Activated naive CD8-positive, alpha-beta T cell treated with anti-CD3 and anti-CD28 coated beads, Interleukin-2, amount 50 U/mL, for 16 hours (primary cell): ENCODE data around the gene YJEFN3.
A peak's percentile ranks its signal among the peaks of the same experiment; 100 is the strongest.

Experiments used
- DNase-seq: peaks from one replicate; pipeline ENCODE4 v3.0.0-alpha.2; 2020; ENCODE audit warnings: low read depth, low spot score

Gene YJEFN3

GRCh38 chr19:19528721-19529490 lies at the start of gene YJEFN3:
Gene YJEFN3 (plus strand): TSS chr19:19528911. CDS start chr19:19528933, 22 bp downstream.
- no peak for DNase-seq

- DNase-seq = no peak
Observed at GRCh38 chr19:19480688-19481087, 48.0 kb upstream of the YJEFN3 start.

GRCh38 chr19:19482809-19483596 lies 45.7 kb upstream of the YJEFN3 start:
- no peak for DNase-seq

- DNase-seq = no peak
Observed at GRCh38 chr19:19485161-19485997, 43.3 kb upstream of the YJEFN3 start.

- DNase-seq = no peak
Observed at GRCh38 chr19:19485998-19486290, 42.8 kb upstream of the YJEFN3 start.

- DNase-seq = no peak
Observed at GRCh38 chr19:19486343-19487076, 42.2 kb upstream of the YJEFN3 start.

GRCh38 chr19:19487077-19487949 lies 41.4 kb upstream of the YJEFN3 start:
- DNase-seq = no peak

- DNase-seq = no peak
Observed at GRCh38 chr19:19487950-19488874, 40.5 kb upstream of the YJEFN3 start.

- peak; percentile 31 for DNase-seq
Observed at GRCh38 chr19:19488875-19489690, 39.6 kb upstream of the YJEFN3 start.

GRCh38 chr19:19489804-19490204 lies 38.9 kb upstream of the YJEFN3 start:
- DNase-seq = no peak

GRCh38 chr19:19490214-19490968 lies 38.3 kb upstream of the YJEFN3 start:
- peak; percentile 69 for DNase-seq

- DNase-seq = no peak
Observed at GRCh38 chr19:19491321-19492025, 37.2 kb upstream of the YJEFN3 start.

GRCh38 chr19:19492026-19492610 lies 36.6 kb upstream of the YJEFN3 start:
- DNase-seq = no peak

GRCh38 chr19:19493841-19494546 lies 34.7 kb upstream of the YJEFN3 start:
- DNase-seq = no peak

- no peak for DNase-seq
Observed at GRCh38 chr19:19495614-19496603, 32.8 kb upstream of the YJEFN3 start.
